Measurements from ENCODE around the gene LUZP4.
"Not testable (repeated sequence)": the region's sequence is repeated elsewhere in the genome, so short reads cannot be mapped to it uniquely, and the experiment has no call there.

LUZP4 gene

GRCh38 chrX:115339441-115340025 lies 50.0 kb downstream of the LUZP4 start:
- DNase-seq: no peak

GRCh38 chrX:115341421-115341820 lies 51.9 kb downstream of the LUZP4 start:
- DNase-seq: no peak

GRCh38 chrX:115344885-115345614 lies 55.5 kb downstream of the LUZP4 start:
- DNase-seq: peak; percentile 38

GRCh38 chrX:115345615-115346014 lies 56.1 kb downstream of the LUZP4 start:
- no peak for DNase-seq

GRCh38 chrX:115346738-115347137 lies 57.2 kb downstream of the LUZP4 start:
- DNase-seq: not testable (repeated sequence)

- no peak for DNase-seq
Observed at GRCh38 chrX:115348446-115349225, 59.1 kb downstream of the LUZP4 start.

- no peak for DNase-seq
Observed at GRCh38 chrX:115350711-115351381, 61.3 kb downstream of the LUZP4 start.

- DNase-seq: no peak
Observed at GRCh38 chrX:115356369-115356768, 66.9 kb downstream of the LUZP4 start.

Measured in retina (tissue), 1 donor.